ES-I3 (cell line): ENCODE data around the gene RAPGEF3.

ENCODE experiments used
- H3K36me3 ChIP-seq: 2 replicates; pipeline ENCODE4 v1.6.1; 2013; ENCODE audit warnings: mild to moderate bottlenecking, low read length, control low read depth, moderate library complexity; ENCODE audit not compliant: insufficient read depth
- H3K4me1 ChIP-seq: 2 replicates; pipeline ENCODE4 v1.6.1; 2013; ENCODE audit warnings: mild to moderate bottlenecking, control low read depth, low read length; ENCODE audit not compliant: insufficient read depth
- H3K9ac ChIP-seq: 2 replicates; pipeline ENCODE4 v1.6.1; 2013; ENCODE audit warnings: low read depth, mild to moderate bottlenecking, low read length, moderate library complexity
- H3K9me3 ChIP-seq: 2 replicates; pipeline ENCODE4 v1.6.1; 2013; ENCODE audit warnings: mild to moderate bottlenecking, low read length, moderate library complexity; ENCODE audit not compliant: control insufficient read depth, insufficient read depth

Gene RAPGEF3

DNA sequence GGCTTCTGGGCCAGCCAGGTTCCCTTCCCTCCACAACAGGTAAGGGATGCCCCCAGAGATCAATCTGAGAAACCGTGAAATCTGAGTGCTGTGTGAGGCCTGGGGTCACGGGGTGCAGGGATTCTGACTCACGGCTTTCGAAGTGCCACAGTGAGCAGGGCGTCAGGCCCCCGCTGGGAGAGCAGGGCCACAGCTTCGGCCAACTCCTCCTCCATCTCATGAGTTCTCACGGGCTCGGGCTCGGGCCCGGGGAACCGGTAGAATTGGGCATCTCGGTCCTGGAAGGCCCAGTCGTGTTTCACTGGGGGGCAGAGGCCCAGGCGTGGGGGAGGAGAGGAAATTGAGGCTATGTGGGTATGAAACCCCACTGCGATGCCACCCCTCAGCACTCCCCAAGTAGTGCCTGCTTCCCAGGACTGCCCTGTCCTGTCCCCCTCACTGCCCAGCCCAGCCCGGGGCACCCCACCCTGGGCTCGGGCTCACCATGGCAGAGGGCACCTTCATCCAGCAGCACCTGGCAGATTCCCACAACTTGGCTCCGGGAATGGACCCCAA is 7.7 kb downstream of the RAPGEF3 start:
- Histone ChIP-seq H3K4me1 (peaks cover 27% of the 10 kb centered on the region), H3K9ac (no peak overlapping the region), H3K36me3 (0 out of 2 replicates have a peak, but pooled peaks cover 3% of the 10 kb centered on the region), H3K9me3 (no peaks in the 10 kb centered on the region)

DNA sequence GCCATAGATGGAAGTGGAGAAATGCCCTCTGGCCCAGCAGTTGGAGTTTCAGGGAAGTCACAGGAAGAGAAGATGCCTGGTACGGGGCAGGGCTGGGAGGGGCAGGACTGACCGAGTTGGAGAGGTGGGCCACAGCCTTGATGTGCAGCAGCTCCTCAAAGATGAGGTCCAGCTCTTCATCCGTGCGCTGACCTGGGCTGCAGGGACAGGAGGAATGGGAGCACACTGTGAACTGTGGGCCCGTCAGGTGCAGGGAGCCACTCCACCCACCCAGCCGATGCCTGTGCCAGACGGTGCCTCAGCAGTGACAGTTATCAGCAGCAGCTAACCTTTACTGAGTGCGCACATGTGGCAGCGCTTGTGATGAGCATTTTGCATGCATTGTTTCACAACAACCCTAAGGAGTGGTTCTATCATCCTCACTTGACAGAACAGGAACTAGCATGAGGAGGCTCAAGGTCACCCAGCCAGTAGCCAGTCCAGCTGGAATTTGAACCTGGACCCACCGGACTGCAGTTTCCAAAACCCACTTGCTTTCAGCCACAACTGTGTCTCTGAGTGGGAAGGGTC is 8.4 kb downstream of the RAPGEF3 start:
- no peaks in the 10 kb centered on the region for H3K9me3 ChIP-seq
- H3K36me3 ChIP-seq: 0 out of 2 replicates have a peak, but pooled peaks cover 3% of the 10 kb centered on the region
- H3K4me1 ChIP-seq: peaks cover 25% of the 10 kb centered on the region
- no peak overlapping the region for H3K9ac ChIP-seq

DNA sequence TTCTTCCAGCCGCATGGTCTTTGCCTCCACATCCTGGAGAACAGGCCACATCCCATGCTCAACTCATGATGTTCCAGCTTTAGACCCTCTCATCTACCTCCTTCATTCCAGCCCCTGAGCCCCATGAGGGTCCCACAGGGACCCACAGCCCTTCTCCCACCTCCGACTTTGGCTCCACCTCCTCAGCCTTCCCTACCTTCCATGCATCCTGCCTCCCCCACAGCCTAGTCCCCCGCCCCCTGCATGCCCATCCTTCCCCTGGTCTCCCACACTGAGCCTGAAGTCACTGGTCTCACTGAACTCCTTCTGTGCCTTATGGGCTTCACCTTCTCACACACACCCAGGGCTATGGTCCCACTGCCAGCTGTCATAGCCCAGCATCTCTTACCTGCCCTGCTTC is 9.8 kb downstream of the RAPGEF3 start:
- Histone ChIP-seq H3K9ac (no peak overlapping the region), H3K4me1 (peaks cover 20% of the 10 kb centered on the region), H3K9me3 (no peaks in the 10 kb centered on the region), H3K36me3 (0 out of 2 replicates have a peak, but pooled peaks cover 3% of the 10 kb centered on the region)

DNA sequence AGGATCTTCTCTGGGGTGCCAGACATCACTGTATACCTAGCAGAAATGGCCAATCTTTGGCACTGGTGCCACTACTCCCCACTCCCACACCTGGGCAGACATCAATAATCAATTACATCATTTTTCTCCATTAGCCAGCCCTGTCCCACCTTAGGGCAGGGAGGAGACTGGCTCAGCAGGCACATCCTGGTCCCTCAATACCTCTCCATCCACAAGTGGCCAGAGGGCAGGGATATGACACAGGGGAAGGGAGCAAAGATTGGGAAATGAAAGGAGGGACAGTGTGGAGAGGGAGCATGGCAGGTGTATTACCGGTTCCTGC is 10.2 kb downstream of the RAPGEF3 start:
- Histone ChIP-seq H3K9me3 (no peaks in the 10 kb centered on the region), H3K4me1 (peaks cover 16% of the 10 kb centered on the region), H3K36me3 (0 out of 2 replicates have a peak, but pooled peaks cover 3% of the 10 kb centered on the region)

DNA sequence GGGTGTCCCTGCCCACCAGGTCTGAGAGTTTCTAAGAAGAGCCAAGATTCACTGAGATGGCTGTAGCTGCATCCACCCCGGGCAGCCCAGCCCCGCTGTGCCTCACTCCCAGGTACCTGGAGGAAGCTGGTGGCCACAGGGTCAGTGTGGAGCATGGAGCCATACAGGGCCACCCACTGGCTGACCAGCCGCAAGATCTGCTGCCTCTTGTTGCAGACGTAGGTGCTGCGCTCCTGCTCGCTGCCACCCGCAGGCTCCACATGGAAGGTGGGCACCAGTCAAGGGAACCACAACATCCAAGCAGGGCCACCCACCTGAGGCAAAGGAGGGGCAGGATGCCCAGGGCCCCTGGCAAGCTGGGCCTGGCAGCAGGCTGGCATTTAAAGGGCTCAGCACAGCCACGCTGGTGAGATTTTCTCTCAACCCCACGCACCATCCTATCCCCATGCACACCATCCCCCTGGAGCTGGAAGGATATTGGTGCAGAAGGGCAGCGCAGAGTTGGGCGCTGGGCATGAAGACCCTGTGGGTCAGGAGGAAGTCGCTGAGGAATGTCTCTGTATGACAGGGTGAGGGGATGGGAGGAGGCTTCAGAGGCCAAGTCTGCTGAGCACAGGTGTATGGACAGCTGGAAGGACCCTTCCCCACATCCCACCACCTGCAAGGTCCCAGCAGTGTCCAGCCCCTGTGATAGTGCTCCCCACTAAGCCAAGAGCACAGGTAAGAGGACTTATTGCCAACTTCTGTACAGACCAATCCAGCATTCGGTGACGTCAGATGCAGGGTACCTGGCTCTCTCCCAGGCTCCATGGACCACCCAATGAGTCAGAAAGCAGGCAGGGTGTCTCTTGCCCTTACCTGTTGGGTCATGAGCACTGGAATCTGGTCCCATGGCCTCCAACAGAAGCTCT is 10.8 kb downstream of the RAPGEF3 start:
- H3K4me1 ChIP-seq: peaks cover 10% of the 10 kb centered on the region
- H3K9ac ChIP-seq: no peak overlapping the region
- 0 out of 2 replicates have a peak, but pooled peaks cover 3% of the 10 kb centered on the region for H3K36me3 ChIP-seq
- no peaks in the 10 kb centered on the region for H3K9me3 ChIP-seq

More for the DNA sequence above, 10.2 kb downstream of the RAPGEF3 start:
- no peak overlapping the region for H3K9ac ChIP-seq

DNA sequence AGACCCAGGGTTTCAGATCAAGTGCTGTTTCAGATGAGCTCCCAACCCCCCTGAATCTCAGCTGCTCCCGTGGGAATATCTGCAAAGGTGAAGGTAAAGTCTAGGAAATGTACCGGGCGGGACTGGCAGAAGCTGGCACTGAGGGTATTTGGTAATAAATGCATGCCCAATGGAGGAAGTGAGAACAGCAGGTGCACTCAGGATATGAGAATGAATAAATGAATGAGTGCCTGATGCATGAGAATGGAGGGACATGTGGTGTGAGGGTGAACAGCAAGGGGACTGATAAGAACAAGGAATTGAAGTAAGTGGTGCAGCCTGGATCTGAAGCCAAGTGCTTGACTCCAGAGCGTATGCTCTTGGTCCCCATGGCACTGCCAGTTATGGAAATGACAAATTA is 11.6 kb downstream of the RAPGEF3 start:
- Histone ChIP-seq H3K9ac (no peak overlapping the region), H3K4me1 (0 out of 2 replicates have a peak, but pooled peaks cover 4% of the 10 kb centered on the region), H3K36me3 (0 out of 2 replicates have a peak, but pooled peaks cover 3% of the 10 kb centered on the region), H3K9me3 (no peaks in the 10 kb centered on the region)

DNA sequence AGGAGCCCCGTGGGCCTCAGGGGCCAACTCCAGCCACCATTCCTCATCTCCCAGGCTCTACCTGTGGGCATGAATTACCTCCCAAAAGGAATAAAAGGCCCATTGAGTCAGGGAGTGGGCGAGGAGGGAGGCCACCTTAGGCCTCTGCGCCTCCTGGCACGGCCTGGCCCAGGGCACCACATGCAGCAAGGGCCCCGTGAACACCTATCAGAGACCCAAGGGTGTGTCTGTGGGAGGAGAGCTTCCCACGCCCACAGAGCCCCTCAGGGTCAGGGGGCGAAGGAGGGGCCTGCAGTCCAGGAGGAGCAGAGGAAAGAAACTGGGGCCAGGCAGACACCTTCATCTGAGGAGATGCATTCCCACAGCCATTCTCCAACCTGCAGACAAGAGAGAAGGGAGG is 12.2 kb downstream of the RAPGEF3 start:
- no peaks in the 10 kb centered on the region for H3K9me3 ChIP-seq
- 0 out of 2 replicates have a peak, but pooled peaks cover 4% of the 10 kb centered on the region for H3K4me1 ChIP-seq
- no peak overlapping the region for H3K9ac ChIP-seq
- 0 out of 2 replicates have a peak, but pooled peaks cover 3% of the 10 kb centered on the region for H3K36me3 ChIP-seq

DNA sequence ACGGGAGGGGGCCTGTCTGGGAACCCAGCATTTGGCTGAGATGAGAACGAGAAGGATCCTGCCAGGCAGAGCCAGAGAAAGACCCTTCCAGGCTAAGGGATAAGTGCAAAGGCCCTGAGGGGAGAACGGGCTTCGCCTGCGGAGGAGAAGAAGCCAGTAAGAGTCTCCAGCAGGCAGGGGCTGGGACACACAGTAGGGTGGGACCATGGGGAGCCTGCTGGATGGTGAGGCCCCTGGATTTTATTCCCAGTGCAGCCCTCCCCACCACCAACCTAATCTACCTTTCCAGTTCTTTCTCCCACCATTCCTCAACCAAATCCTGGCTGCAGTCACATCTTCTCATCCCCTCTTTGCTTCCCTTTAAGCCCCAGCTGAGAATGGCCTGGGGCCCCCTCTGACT is 12.6 kb downstream of the RAPGEF3 start:
- Histone ChIP-seq H3K4me1 (peaks cover 5% of the 10 kb centered on the region; the same call in 1 of the 2 replicates), H3K36me3 (0 out of 2 replicates have a peak, but pooled peaks cover 3% of the 10 kb centered on the region), H3K9ac (no peak overlapping the region), H3K9me3 (no peaks in the 10 kb centered on the region)

DNA sequence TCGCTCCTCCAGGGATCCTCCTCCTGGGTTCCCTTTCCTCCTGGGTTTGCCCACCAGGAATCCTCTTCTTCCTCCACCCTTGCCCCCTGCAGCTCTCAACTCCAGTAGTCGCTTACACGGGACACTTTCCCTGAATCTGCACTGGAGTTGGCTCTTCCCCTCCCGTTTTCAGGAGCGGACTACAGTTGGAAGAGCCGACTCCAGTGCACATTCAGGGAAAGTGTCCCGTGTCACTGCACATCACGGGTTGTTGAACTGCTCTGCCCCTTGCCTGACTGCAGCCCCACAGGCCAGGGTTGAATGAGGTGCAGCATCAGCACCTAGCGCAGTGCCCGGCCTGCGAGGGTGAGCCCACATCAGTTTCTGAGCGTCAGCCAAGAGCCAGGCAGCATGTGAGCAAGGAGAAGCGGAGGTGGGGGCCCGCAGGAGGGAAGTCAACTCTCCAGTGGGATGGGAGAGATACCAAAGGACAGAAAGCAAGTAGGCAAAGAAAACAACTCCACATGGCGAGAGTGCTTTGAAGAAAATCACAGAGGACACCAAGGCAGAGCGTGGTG is 13.1 kb downstream of the RAPGEF3 start:
- 0 out of 2 replicates have a peak, but pooled peaks cover 3% of the 10 kb centered on the region for H3K36me3 ChIP-seq
- no peaks in the 10 kb centered on the region for H3K9me3 ChIP-seq
- H3K9ac ChIP-seq: no peak overlapping the region
- H3K4me1 ChIP-seq: peaks cover 10% of the 10 kb centered on the region; the same call in 1 of the 2 replicates

DNA sequence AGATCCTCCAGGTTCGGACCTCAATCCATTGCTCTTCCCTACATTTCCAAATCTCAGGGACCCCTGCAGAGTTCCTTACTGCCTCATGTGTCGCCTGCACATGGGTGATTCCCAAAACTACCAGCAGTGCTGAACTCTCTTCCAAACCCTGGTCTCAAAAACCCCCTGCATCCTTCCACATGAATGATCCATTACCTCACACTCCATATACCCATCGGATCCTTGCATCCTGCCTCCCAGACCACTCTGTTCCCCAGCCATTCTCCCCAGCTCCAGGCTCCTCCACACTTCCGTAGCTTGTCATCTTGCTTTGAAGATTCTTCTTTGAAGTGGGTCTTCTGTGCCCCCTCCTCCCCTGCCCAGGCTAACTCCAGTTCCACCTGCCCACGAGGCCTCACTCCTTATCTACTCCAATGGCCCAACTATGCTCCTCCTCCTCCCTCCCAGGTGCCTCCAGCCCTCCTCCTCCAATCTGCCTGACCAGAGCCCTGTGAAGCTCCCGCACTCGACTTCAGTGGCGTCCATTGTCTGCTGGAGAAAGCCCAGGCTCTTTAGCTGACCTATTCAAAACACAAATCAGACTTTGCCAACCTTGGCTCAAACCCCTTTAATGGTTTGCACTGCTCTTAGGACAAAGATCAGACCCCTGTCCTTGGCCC is 13.8 kb downstream of the RAPGEF3 start:
- Histone ChIP-seq H3K9me3 (no peaks in the 10 kb centered on the region), H3K36me3 (0 out of 2 replicates have a peak, but pooled peaks cover 3% of the 10 kb centered on the region), H3K9ac (no peak overlapping the region), H3K4me1 (peaks cover 13% of the 10 kb centered on the region; the same call in 1 of the 2 replicates)

DNA sequence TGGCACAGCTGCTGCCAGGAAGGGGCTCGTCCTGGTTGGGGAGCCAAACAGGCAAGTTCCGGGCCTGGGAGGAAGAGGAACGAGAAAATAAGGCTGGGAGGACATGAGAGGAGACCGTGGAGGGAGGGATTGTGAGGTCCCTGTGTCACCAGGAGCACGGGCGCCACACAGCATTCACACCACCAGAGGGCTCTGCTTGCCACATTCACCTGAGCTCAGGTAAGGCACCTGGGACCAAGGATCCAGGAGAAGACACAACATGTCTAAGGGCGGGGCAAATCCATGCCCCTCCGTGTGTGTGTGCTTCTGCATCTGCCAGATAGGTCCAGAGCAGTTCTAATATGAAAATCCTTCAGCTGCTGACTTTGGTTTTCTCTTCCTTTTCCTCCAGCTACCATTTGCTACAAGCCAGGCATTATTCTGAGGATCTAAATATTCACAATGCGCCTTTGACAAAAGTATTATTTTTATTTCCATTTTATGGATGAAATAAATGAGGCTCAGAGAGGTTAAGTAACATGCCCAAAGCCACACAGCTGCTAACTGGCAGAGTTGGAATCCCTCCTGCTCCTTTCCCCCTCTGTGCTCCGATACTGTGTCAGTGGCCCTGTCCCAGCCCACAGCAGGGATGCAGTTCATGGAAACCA is 14.6 kb downstream of the RAPGEF3 start:
- Histone ChIP-seq H3K4me1 (peaks cover 13% of the 10 kb centered on the region; the same call in 1 of the 2 replicates), H3K36me3 (no peaks in the 10 kb centered on the region), H3K9ac (no peak overlapping the region)

DNA sequence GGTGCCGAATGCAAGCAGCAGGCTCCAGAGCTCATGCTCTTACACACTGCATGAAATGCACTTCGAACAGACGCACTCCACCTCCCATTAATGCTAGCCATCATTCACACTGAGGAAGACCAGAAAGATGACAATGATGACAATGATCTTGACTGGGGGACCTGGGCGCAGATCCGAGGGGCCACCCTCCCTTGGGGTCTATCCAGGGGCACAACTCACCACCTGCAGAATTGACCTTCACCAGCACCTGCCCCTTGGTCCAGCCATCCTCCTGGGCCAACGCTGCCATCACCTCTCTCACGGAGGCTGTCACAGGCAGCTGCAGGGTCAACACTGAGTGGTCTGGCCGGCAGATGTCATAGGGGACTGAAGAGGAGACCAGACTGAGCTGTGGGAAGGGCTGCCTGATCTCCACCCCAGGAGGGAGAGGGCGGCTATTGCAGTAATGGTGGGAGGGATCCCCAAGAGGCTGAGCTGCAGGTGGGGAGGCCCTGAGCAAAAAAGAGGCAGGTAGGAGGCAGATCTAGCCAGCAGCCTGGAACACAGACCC is 15.3 kb downstream of the RAPGEF3 start:
- Histone ChIP-seq H3K9ac (no peak overlapping the region), H3K4me1 (peaks cover 13% of the 10 kb centered on the region; the same call in 1 of the 2 replicates), H3K36me3 (no peaks in the 10 kb centered on the region), H3K9me3 (no peaks in the 10 kb centered on the region)

More for the DNA sequence above, 14.6 kb downstream of the RAPGEF3 start:
- no peaks in the 10 kb centered on the region for H3K9me3 ChIP-seq

DNA sequence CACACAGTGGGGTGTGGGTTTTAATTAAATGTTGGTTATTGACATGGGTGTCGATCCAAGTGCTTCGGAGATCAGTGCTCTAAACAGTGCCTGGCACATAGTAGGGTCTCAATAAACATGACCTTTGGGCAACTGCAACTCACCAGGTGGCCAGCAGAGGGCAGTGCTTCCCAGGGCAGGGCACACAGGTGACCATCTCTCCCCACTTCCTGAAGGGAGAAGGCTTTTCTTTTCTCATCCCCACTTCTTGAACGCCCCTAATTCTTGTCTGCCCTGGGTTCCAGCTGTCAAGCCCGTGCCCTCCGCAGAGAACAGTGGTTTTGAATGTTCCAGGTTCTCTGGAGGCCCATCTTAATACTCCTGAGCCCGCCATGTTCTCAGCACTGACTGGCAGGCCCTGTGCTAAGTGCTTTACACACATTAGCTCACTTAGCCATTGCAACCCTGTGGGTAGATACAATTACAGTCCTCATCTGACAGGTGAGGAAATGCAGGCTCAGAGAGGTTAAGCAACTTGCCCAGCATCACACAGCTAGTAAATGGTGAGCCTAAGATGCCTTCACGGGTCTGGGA is 16.3 kb downstream of the RAPGEF3 start:
- Histone ChIP-seq H3K4me1 (peaks cover 13% of the 10 kb centered on the region; the same call in 1 of the 2 replicates), H3K9ac (no peak overlapping the region), H3K9me3 (no peaks in the 10 kb centered on the region), H3K36me3 (no peaks in the 10 kb centered on the region)
